PC-9 (cell line): ENCODE data around the gene GAB2.

Experiments
- EZH2 ChIP-seq: fragments of 200-600 bp; sonication (generic); IDR thresholded peaks from 2 replicates; pipeline ENCODE4 v1.8.0; 2017; ENCODE audit warnings: antibody characterized with exemption, low read depth
- TF ChIP-seq, protein P1 (sequence below): fragments of 200-600 bp; sonication (generic); conservative IDR thresholded peaks from 2 replicates; pipeline ENCODE4 v1.6.1; 2017; ENCODE audit warnings: mixed run types, antibody characterized with exemption, mild to moderate bottlenecking, moderate library complexity

DNA sequence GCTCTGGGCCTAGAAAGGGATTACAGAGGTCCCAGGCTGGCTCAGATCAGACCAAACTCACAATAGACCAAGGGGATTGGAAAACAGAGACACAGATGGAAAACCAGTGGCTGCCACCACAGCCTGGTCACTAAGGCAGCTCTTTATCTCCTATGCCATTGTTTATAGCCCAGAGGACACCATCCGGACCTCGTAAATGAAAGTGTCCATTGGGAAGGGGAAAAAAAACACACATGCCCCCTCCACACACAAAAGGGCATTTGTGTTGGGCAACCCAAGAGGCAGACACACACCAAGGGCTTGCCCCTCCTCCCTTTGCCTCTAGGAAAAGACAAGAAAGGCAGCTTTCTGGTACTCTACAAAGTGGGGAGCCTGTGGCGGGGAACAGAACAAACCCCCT is 85.9 kb downstream of the GAB2 start:
- no peak for TF ChIP-seq EZH2
- TF ChIP-seq, protein P1, sequence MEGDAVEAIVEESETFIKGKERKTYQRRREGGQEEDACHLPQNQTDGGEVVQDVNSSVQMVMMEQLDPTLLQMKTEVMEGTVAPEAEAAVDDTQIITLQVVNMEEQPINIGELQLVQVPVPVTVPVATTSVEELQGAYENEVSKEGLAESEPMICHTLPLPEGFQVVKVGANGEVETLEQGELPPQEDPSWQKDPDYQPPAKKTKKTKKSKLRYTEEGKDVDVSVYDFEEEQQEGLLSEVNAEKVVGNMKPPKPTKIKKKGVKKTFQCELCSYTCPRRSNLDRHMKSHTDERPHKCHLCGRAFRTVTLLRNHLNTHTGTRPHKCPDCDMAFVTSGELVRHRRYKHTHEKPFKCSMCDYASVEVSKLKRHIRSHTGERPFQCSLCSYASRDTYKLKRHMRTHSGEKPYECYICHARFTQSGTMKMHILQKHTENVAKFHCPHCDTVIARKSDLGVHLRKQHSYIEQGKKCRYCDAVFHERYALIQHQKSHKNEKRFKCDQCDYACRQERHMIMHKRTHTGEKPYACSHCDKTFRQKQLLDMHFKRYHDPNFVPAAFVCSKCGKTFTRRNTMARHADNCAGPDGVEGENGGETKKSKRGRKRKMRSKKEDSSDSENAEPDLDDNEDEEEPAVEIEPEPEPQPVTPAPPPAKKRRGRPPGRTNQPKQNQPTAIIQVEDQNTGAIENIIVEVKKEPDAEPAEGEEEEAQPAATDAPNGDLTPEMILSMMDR, result no peak
